Right ventricle myocardium superior (tissue), 1 donor: ENCODE results near the gene SUSD3. TPM values are rescaled to one million over a fixed set of nuclear protein-coding genes. Genes with fewer than 3 reads are reported as not detected.
"Not testable (repeated sequence)": the region's sequence is repeated elsewhere in the genome, so short reads cannot be mapped to it uniquely, and the experiment has no call there.

Experiments used
- ATAC-seq: fragments of 200-7000 bp; cut with Tn5 transposase; one replicate; pipeline ENCODE4 v1.9.1; 2020; ENCODE audit warnings: mild to moderate bottlenecking; ENCODE audit not compliant: poor library complexity
- DNase-seq: peaks from one replicate; pipeline ENCODE4 v3.0.0-alpha.2; 2020
- intact Hi-C: fragments of 100-400 bp; cut with DNase I; formaldehyde crosslinking; loops from one replicate; pipeline ENCODE4 v1.11.2; 2022
- total RNA-seq: library from RNA; stranded (reverse); fragmentation: NEBNext Ultra II Directional; extraction: Animal tissue kit (Norgen Biotek cat#: 25700); gene quantifications from one replicate; pipeline ENCODE4 v1.2.1, GENCODE V29; 2021
- donor health status: DM: no; HTN: yes; CAD: no; lungs with severe emphysema.

Gene SUSD3
- total RNA-seq, 1 donor from 2014 or later = 0.56 TPM

DNA sequence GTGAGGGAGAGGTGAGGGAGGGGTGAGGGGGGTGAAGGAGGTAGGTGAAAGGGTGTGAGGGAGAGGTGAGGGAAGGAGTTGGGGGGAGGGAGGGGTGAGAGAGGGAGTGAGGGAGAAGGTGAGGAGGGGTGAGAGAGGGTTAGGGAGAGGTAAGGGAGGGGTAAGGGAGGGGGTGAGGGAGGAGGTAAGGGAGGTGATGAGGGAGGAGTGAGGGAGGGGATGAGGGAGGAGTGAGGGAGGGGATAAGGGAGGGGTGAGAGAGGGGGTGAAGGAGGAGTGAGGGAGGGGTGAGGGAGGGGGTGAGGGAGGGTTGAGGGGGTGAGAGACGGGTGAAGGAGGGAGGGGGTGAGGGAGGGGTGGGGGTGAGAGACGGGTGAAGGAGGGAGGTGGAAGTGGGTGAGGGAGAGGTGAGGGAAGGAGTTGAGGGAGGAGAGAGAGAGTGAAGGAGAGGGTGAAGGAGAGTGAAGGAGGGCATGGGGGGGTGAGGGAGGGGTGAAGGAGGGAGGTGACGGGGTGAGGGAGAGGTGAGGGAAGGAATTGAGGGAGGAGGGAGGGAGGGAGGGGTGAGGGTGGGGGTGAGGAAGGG, 57.1 kb downstream of the SUSD3 start:
- ATAC-seq (no peak), DNase-seq (no peak)
- intact Hi-C loops = no loop called here

DNA sequence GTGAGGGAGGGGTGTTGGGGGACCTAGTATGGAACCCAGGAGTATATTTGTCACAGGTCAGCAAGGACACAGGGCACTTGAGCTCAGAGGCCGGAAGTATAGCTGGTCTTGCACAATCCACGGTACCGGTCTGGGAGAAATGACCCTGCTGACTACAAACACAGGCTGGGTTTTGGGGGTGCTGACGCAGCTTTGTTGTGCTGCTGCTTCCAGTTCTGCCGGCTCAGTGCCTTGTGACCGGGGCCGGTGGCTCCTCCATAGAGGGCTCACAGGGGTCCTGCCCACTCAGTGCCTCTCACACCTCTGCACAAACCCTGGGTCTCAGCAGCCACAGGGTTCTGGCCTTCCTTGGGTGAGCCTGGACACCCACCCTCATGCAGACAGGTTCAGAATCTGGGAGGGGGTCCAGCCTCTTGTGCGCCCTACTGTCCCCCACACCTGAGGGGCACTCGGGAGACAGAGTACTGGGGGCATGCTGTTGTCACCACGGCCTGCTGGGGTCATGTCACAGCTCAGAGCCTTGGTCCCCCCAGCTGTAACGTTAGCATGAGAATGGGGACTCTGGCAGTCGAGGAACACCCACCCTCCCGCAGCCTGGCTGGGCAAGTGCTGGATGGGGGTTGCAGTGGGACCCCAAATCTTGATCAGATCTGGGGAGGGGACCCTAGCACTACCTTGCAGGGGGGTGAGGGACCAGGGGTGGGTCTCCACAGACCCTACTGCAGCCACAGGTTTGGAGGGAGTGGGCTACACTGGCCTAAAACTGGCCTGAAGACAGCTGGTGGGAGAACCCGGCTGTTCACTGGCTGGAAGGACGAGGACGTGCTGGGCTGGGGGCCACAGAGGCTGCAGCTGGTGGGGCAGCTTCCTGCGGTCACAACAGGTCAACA, 57.8 kb downstream of the SUSD3 start:
- DNase-seq (peak; percentile 86), ATAC-seq (peak; percentile 54)
- intact Hi-C loops = no loop called here

DNA sequence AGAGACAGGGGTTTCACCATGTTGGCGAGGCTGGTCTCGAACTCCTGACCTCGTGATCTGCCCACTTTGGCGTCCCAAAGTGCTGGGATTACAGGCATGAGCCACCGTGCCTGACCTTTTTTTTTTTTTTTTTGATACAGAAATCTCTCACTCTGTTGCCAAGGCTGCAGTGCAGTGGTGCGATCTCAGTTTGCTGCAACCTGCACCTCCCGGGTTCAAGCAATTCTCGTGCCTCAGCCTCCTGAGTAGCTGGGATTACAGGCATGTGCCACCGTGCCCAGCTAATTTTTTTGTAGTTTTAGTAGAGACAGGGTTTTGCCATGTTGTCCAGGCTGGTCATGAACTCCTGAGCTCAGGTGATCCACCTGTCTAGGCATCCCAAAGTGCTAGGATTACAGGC, 59.0 kb downstream of the SUSD3 start:
- ATAC-seq, intact Hi-C loops, DNase-seq: not testable (repeated sequence)

DNA sequence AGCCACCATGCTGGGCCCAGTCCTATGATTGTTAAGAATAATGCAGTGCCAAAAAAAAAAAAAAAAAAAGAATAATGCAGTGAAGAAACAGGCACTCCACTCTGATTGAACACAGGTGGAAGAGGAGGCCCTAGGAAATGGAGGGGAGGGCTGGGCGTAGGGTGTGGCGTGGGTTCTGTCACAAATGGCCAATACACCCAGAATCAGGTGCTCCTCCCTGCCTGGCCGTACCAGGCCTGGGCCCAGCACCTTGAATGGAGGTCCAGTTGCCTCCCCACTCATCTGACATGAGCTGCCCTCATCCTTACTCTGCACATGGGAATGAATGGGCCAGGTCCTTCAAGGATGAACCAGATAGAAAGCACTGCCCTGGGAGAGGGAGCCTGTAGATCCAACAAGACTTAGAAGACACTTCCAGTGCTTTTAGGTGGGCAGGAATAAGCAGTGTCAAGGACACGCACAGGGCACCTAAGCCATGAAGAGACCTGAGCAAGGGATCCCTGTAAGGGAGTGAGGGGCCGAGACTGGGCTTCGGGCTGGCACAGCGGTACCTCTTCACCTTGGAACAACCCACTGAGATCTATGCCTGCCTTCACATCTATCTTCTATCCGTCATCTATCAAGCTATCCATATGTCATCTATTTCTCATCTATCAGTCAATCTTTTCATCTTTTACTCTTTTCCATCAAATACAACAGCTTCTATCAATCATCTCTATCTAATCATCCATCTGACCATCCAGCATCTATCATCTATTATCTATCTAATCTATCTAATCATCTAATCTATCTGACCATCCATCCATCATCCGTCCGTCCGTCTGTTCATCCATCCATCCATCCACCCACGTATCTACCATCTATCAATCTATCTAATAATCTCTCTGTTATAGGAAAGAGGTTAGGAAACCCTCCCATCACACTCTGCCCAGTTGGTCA, 59.7 kb downstream of the SUSD3 start:
- ATAC-seq (no peak), DNase-seq (peak; percentile 18)
- intact Hi-C loops = no loop called here

DNA sequence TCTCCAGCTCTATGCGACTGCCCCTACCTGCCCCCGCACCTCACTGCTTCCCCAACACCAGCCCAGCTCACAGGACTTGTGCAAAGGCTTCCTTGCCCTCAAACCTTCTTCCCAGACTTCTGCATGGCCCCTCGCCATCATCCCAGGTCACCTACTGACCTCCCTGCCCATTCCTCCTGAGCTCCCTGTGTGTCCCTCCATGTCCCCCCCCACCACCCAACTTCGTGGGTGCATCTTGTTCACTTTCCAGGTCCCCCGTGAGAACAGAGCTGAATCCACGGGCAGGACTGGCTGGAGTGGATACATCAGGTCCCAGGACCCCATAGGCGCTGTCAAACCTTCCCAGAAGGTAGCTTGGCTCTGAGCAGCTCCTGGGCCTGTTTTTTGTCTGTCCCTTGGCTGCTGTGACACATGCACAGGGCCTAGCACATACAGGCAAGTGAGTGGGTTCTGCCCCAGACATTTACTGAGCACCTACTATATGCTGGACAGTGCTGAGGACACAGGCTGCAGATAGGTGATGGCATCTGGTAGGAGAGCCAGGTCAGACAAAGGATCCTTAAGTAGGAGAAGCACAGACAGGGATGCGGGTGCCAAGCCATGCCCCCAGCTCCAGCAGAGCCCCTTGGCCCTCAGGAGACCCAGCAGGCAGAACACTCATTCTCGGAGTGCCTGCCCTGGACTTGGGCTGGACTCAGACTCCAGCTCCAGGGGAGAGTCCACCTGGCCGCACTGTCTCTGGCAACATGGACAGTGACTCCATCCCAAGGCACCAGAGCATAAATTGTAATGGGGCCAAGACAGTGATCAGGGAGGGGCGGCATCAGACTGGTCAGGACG, 60.6 kb downstream of the SUSD3 start:
- intact Hi-C loops = no loop called here
- DNase-seq (peak; percentile 23), ATAC-seq (no peak)

DNA sequence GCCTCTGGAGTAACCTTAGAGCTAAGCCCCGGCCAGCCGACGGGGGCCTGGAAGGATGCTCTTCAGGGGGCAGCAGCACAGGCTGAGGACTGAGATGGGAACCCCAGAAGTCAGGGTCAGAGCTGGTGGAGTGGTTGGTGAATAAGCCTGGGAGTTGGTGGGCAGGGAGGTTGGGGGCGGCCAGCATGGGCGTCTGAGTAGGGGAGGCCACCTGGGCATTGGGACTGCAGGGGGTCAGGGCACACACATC, 61.1 kb downstream of the SUSD3 start:
- ATAC-seq (no peak), DNase-seq (no peak)
- intact Hi-C loops = no loop called here

DNA sequence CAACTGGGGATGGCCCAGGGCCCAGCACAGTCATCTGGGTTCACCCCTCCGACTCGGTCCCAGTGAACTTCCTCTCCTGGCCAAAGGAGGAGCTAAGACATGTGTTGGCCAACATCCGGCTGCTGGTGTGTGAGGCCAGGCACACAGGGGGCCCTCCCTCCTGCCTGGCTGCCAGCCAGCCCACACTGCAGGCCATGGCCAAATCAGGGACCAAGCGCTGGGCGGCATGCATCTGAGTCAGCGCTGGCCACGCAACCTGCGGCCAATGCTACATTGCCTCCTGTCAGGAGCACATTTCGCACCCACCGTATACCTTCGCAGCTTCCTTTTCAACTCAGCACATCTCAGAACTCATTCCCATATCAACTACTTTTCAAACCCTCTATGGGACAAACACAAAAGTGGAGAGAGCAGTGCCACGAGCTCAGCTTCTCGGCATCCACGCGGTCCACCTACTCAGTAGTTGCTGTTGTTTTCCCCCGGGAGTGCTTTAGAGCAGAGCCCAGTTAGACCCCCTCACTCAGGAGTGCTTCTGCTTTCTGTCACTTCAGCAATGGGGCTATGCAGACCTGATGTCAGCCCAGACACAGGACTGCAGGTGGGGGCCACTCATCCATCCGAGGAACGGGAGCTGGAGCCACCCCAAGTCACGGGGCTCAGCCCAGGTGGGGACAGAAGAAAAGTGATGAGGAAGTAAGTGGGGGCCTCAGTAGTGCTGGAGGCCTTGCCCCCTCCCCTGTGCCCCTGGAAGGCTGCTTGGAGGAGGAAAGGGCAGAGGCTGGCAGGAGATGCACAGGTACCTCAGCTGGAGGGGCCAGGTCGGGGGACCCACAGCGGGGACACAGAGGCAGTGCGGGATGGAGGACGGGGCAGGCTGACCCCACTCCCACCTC, 61.7 kb downstream of the SUSD3 start:
- DNase-seq = peak; percentile 97
- peak; percentile 92 for ATAC-seq
- intact Hi-C loops = no loop called here

DNA sequence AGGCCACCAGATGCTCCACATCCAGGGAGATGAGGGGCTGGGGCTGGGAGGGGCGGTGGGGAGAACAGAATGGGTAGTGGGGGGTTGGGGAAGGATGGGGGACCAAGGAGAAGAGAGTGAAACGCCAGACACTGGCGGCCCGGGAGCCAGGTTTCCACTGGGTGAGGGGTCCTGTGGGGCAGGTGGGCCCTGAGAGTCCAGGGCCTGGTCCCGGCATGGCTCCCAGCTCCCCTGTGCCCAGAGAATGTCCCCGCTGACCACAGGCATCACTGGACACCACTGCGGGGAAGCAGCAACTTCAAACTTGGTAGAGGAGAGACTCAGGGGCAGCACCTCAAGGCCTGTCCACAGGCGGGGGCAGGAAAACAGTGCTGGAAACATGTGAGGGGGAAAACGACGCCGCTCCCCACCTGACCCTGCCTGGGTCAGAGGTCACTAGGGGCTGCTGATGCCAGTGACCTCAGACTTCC, 62.4 kb downstream of the SUSD3 start:
- ATAC-seq (no peak), DNase-seq (peak; percentile 41)
- intact Hi-C loops = no loop called here

DNA sequence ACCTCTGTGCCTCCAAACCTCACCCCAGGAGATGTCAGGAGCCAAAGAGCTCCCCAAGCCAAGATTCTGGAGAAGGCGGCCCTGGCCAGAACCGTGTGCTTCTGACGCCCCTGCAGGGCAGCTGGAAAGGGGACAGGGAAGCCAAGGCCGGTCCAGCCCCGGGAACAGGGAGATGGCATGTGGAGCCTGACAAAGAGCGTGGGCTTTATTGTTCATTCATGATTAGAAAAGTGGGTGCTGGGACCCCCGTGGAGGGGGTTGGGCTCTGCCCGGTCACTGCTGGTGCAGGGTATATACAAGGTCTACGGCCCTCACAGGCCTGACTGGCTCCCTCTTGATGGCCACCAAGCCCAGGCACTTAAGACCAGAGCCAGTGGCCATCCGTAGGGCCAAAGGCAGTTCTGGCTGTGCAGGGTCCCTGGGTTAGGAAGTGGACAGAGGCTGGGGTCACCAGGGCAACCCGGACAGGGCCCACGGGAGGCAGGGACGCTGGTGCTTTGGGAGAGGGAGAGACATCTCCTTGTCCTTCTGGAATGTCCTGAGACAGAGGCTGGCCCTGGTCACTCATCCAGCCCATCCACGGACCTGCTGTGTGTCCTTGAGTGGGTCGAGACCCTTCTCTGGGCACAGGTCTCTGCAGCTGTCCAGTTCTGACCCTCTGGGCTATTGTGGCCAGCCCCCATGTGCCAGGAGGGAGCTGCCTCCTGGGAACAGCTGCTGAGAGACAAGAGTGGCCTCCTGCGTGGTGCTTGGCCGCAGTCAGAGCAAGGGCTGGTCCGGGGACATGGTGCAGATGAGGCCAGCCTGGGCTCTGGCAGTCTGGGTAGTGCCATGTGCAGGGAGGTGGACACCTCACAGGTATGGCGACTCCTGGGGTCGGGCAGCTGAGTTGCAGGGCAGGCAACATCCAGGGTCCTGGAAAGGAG, 63.1 kb downstream of the SUSD3 start:
- no peak for ATAC-seq
- peak; percentile 29 for DNase-seq
- intact Hi-C loops = no loop called here

DNA sequence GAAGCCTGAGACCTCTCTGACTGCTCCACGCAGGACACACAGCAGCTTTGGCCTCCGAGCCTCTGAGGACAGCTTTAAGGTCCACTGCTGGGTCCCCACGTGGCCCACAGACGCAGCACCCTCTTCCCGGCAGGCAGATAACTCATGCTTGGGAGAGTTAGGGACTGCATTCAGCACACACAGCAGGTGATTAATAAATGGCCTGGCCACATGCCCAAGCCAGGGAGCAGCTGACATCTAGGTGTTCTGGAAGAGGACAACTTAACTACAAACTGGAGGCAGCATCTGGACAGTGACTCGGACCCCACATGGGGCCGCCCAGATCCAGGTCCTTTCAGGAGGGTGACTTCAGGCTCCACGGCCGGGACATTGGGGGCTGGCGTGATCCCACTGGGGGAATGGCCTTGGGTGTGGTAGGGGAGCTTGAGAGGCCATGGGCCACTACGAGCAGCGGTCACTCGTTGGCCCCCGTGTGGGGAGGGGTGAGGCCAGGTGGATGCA, 64.3 kb downstream of the SUSD3 start:
- DNase-seq (peak; percentile 32), ATAC-seq (no peak)
- intact Hi-C loops = no loop called here

DNA sequence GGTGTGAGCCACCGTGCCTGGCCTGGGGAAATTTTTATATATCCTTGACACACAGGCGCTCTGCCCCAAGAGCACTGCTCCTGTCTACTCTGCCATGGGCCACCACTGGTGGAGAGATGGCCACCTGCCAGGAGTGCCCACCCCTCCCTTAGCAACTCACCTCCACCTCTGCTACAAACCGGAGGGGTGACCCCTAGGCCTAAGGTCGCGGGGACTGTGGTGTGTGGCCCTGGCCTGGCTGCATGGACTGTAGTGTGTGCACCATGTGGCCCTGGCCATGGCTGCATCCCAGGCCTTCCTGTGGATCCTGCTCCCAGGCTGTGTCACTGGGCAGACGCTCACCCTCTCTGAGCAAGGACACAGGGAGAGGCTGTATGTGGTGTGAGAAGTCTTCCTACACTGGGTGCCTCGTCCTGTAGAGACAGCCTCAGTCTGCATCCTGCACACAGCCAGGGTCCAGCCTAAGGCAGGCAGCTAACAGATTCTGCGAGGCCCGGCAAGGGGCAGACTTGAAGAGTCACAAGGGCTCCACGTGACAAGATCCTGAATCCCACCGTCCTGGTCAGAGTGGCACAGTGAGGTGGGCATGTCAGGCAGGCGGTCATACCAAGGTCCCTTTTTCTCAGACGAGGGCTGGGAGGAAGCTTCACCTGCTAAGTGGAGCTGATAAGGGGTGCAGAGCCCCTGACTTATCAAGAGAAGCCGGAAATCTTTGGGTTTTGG, 65.2 kb downstream of the SUSD3 start:
- peak; percentile 32 for DNase-seq
- intact Hi-C loops = no loop called here
- no peak for ATAC-seq

DNA sequence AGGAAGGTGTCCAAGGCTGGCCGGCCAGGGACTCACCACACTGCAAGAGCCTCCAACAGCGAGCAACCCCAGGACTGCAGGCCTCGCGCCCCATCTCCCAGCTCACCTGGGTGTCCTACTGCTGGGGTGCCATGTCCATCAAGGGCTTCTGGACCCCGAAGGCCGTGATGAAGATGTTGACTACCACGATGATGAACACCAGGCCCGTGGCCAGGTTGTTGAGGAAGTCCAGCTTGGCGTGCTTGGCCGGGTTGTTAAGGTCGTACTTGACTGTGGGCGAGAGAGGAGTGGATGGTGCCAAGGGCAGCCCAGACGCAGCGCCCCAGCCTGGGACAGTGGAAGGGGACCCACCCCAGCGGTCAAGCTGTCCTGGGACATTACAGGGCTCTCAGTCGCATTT, 66.3 kb downstream of the SUSD3 start:
- DNase-seq = peak; percentile 37
- no peak for ATAC-seq
- intact Hi-C loops = no loop called here

DNA sequence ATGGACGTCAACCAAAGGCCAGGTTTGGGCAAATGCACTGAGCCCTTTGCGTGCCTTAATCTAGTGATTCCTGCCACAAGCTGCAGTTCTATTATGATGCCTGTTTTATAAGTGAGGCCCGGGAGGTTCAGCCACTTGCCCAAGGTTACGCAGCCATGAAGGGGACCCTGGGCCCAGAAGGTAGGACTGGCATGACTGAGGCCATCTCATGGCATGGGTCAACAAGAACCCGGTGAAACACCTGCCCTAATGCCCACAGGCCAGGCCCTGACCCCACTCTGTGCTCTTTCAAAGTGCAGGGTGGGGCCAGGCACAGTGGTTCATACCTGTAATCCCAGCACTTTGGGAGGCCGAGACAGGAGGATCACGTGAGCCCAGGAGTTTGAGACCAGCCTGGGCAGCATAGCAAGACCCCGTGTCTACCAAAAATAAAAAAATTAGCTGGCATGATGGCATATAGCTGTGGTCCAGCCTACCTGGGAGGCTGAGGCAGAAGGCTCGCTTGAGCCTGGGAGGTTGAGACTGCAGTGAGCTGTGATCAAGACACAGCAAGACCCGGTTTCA, 66.9 kb downstream of the SUSD3 start:
- no peak for ATAC-seq
- intact Hi-C loops = no loop called here
- peak; percentile 20 for DNase-seq

DNA sequence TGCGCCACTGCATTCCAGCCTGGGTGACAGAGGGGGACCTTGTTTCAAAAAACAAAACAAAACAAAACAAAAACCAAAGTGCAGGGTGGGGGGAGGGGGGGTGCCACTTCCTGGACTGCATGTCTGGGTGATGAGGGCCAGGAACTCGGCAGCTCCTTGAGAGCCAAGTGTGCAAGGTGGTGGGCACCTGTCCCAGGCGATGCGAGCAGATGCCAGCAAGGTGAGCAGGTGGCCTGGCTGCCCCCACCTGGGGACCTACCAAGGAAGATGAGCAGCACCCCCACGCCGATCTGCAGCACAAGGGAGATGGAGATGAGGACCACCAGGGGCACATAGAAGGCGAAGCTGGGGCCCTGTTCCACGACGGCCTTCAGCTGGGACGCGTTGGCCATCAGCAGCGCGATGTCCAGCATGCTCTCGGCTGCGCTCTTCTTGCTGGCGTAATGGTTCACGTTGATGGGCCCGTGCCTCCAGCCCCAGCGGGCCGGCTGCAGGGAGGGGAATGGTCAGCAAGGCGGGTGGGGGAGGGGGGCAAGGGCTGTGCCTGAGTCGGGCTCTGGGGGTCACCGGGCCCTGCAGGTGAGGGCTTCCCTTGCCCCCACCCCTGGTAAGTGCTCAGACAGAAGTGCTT, 67.8 kb downstream of the SUSD3 start:
- no peak for ATAC-seq
- DNase-seq = peak; percentile 38
- intact Hi-C loops = no loop called here

DNA sequence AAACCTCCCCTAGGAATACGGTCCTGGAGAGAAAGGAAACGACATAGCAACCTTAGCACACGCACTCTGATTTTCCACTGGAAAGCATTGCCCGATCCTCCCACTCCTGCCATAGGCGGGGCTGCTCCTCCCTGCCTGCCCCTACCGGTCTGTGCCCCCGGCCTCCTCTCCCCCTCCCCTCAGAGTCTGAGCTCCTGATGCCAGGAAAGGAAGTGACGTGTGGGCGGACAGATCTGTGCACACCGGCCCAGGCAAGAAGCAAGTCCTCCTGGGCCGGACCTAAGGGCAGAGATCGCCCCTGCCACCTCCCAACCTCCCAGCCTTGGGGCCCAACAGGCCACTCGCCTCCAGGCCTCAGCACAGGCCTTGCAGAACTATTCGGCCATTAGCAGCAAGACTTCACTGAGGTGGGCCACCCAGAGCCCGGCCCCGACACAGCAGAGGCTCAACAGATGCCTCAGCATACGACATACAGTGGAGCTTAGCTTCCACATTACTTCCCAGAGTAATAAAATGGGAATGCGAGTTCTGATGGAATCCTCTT, 68.4 kb downstream of the SUSD3 start:
- ATAC-seq (no peak), DNase-seq (peak; percentile 41)
- intact Hi-C loops = no loop called here
